Limb (tissue), 2 donors: ENCODE results near the gene GCHFR.

Experiments used
- DNase-seq, 2 donors: peaks; one replicate each; pipeline ENCODE4 v3.0.0-alpha.2; 2016; ENCODE audit errors: extremely low spot score in 2 of 2

Gene GCHFR

DNA sequence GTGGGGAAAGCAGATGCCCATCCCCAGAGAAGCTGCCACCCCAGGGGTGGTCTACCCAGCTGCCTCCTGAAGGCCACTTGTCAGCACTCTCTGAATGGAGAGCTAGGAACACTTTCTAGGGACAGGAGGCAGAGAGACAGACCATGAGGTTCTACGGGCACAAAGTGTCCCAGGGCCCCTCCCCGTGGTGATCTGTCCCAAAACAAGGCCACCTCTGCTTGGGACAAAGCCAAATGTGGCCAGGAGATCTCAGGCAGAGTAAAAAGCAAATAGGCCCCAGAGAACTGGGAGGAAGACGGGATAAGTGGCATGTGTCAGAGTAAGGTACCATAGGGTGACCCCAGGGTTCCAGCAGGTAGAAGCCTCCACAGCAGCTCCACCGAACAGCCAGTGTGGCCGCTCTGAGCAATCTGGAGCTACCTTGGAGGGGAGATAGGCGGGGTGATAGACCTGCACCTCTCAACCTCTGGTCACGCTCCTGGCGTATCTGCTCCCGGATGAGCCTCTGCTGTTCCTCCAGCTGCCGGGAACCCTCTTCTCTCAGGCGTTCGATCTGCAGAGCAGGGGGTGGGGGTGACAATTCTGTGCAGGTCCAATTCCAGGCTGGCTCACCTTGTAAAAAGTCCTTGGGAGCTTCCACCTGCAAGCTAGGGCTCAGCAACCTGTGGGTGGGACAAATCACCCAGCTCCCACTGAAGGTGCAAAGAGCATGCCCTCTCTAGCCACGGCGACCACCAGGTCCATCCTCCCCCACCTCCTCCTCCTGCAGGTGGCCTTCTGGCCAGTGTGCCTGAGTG lies 12.1 kb downstream of the GCHFR start:
- no peak for DNase-seq

DNA sequence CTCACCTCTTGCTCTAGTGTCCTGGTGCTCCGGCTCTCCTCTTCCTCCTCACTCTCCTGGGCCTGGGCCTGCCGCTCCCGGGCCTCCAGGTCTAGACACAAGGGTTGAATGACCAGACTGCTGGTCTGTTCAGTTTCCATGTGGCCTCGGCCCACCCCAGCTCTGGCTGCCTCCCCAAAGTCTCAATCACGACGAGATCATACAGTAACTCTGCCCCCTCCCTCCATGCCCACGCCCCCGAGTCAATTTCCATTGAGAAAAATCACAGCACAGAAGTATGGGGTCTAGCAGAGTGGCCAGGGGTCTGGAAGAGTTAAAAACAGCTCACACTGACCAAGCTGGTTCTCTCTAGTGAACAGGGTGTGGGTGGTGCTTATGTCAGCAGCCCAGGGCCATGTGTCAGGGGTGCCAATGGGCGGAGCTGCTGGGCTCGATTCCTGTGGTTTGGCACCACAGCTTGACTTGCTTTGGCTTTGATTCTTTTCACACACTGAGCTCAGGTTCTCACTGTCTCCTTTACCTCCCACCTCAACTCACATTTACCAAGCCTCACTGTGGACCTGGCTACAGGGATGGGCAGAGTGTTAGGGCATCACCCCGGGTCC lies 12.8 kb downstream of the GCHFR start:
- no peak for DNase-seq

DNA sequence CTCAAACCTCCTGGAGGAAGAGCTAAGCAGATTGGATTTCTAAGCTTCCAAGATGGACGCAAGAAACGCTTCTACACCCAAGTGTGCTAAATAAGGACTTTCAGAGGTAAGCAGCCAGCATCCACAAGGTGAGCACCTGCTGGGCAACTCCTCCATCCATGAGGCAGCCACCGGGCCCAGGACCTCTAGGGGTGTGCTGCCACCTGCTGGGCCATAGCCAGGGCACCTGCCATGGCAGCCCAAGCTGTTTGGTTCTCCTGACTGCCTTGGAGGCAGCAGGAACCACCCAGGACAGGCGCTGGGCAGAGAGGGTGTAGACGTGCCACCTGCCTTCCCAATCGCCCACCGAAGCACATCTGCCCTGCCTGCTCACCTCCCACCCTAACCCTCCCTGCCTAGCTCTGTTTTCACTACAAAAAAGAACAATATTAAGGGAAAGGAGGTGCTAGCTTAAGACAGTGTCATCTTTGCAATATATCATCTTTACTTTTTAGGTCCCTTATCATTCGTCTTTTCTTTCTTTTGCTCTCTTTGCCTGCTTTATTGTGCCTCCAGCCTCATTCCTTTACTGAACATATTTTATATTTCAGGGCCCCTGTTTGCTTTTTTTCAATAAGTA lies 18.9 kb downstream of the GCHFR start:
- peak in 1 of 2 donors; percentile 63 for DNase-seq

DNA sequence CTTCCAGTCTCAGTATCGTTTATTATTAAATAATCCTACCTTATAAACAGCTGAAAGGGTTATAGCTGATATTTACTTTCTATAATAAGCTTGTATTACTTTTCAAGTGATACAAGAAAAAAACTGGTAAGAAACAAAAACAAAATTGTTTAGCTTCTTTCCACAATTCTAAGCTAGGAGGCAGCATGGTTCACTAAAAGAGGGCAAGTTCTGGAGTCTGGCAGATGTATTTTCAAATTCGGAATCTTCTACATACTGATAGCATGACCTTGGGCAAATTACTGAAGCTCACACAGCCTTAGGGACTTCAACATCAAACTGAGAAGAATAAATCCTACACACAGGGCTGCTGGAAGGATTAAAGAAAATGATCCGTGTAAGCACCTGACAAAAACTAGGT lies 21.3 kb downstream of the GCHFR start:
- DNase-seq, result no peak

DNA sequence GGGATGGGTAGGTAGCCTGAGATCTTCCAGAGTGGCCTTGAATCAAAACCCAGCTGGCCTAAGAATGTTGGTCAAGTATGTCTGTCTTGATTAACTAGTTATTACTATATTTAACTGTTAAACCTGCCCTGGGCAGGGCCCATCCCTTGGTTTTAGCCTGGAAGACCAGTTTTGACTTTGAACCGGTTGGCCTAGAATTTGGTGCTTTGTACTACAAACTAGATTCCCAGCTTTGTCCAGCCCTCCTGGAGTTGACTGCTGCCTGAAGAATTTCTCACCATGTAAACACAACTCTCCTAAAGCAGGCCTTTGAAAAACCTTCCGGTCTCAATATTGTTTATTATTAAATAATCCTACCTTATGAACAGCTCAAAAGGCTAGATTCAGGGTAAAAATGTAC lies 21.9 kb downstream of the GCHFR start:
- no peak for DNase-seq

DNA sequence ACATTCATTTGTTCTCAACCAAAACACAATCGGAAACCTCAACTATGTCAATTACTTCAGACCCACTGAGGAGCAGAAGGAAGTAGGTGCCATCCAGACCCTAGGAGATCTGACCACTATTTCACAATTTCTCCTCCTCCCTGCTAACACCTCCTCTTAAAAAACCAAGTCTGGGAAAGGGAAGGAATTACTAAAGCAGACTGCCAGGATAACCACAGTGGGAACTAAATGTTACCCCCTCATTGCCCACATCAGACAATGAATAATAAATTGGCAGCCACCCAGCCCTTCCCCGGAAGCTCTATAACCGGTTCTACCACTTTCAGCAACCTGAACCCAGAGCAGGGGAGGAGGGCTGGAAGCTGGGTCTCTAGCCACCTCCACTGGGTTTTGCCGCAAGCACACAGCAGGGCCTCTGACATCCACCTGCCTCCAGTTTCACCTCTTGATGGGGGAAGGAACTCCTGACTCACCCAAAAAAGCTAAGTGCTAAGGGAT lies 23.5 kb downstream of the GCHFR start:
- DNase-seq, result no peak

DNA sequence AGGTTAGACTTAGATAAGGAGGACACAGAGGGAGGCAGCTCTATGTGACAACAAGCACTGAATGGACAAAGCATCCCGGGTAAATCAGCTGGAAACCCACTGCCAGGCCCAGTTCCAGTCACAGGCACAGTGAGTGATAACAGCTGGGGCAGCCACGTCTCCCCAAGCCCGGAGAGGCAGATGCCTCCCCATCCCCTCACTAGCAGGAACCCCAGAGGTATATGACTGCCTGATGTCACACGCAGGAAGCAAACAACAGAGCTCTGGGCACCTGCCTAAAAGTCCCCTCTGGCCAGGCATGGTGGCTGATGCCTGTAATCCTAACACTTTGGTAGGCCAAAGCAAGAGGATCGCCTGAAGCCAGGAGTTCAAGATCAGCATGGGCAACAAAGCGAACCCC lies 24.1 kb downstream of the GCHFR start:
- DNase-seq, result no peak

DNA sequence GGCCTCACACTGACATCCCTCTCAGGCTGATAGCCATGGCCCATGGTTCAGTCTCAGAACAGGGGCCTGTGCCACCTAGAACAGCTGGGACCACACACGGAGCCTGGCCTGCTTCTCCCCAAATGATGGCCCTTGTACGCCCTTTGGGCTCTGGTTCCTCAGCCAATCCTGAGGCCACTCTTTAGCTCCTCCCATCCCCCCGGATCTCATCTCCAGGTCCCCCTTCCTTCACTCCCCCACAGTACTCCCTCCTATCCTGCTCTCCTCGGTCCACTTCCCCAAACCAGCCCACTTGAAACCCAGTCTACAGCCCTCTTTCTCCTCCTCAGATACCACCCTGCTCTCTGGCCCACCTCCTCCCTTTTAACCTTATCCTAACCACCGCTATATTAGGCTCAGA lies 25.3 kb downstream of the GCHFR start:
- DNase-seq, result no peak

DNA sequence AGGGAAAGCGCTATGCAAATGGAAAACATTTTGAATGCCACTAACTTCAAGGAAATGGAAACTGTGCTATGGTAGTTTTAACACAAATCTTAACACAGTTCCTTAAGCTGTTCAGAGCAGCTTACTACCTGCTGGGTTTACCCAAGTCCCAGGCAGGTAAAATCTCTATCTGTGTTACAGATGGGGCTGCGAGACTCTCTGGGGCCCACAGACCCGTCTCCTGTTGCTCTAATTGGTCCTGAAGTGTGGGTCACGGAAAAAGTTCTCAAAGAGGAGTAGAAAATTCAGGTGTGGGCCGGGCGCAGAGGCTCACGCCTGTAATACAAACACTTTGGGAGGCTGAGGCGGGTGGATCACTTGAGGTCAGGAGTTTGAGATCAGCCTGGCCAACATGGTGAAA lies 26.1 kb downstream of the GCHFR start:
- DNase-seq, result no peak

DNA sequence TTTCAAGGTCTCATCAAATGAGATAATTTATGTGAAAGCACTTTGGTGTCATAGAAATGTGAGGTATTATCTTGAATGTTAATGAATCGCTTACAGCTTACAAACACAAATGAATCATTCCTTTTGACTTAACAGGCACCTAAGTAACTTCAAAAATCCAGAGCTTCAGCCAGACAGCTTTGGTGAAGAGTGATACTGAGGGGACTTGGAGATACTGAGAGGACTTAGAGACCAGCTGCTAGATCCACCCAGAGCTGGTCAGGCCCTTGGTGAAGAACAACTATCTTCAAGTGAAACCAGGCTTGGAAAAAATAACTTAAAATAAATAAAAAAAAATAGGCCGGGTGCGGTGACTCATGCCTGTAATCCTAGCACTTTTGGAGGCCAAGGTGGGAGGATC lies 26.9 kb downstream of the GCHFR start:
- DNase-seq, result no peak

DNA sequence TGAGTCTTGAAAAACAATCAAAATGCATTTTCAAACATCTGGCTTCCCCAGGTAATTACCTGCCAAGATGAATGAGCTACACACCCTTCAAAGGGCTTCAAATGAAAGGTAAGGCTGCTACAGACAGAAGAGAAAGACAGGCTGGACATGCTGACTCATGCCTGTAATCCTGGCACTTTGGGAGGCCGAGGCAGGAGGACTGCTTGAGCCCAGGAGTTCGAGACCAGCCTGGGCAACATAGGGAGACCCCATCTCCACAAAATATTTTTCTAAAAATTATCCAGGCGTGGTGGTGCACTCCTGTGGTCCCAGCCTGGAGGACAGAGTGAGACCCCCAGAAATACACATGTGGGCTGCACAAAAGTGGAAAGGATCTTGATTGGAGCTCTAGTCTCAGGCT lies 28.5 kb downstream of the GCHFR start:
- DNase-seq, result no peak

DNA sequence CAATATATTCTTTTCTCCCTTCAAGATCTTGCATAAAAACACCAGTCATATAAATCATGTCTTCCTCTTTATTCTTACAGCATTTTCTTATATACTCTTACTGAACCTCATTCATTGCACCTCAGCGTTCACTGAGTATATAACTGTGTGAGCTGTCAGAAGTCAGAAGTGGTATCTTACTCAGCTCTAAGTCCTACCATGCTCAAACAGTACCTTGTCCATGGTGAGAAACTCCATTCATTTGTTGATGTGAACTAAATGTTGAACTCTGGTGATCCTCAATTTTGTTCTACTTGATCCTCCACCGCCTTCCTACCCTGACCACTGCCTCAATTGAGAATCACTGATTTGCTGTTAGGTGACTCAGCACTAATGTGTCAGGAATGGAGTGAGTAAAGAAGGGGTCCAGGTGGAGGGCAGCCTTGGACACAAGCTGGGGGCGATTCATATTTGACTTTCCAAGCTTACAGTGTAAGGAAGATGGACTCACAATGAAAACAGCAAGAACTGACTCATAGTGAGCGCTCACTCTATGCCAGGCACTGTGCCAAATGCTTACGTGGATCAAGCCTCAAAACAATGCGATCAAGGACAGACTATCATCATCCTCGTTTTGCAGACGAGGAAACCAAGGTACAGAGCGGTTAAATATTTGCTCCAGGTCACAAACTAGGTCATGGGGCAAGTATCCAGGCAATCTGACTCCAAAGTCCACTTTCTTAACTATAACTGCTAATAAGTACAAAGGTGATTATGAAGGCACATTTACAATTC lies 29.5 kb downstream of the GCHFR start:
- no peak for DNase-seq

DNA sequence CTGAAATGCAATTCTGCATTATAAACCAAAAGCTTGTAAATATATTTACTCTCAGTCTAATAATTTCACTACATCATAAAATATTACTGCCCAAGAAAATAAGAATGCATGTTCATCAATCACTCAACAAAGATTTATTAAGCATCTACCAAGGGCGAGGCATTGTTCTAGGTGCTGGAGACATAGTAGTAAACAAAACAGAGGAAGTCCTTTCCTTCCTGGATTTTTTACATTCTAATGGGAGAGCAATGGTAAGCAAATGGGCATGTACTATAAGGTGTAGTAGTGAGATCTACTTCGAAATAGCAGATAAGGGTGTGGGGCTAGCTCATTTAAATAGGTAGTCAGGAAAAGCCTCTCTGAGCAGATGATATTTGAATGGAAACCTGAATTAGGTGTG lies 32.2 kb downstream of the GCHFR start:
- DNase-seq, result no peak

DNA sequence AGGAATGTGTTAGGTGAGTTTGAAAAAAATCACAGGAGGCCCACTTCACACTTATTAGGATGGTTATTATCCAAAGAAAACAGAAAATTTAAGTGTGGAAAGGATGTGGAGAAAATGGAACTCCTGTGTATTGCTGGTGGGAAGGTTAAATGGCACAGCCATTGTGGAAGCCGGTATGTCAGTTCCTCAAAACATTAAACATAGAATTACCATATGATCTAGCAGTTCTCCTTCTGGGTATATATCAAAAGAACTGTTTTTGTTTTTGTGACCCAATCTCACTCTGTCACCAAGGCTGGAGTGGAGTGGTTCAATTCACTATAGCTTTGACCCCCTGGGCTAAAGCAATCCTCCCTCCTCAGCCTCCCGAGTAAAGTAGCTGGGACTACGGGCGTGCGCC lies 32.6 kb downstream of the GCHFR start:
- DNase-seq, result no peak

DNA sequence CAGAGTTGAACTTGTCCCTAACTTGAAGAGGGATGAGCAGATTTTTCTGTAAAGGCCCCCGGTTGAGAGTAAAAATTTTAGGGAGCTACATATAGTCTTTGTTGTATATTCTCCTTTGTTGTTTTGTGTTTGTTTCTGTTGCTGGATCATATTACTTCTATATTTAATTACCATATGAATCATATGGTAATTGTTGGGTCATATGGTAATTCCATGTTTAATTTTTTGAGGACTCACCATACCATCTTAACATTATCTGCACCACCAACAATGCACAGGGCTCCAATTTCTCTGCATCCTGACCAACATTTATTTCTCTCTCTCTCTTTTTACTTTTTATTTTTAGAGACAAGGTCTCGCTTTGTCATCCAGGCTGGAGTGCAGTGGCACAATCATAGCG lies 35.7 kb downstream of the GCHFR start:
- no peak for DNase-seq

DNA sequence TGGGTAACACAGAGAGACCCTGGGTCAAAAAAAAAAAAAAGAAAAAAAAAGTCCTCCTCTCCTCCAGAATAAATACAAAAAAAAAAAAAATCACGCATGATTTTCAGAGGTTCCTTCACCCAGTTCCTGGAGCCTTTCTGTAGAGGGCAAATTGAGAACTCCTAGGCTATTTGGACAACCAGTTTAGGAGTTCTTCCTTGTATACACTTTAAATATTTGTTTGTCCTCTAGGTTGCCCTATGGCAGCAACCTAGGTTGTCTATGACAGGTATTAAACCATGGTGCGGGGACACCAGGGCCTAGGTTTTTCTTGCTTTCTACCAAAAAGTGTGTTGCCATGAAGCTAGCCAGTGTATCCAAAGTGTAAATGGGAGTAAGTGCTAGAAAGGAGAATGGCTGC lies 39.2 kb downstream of the GCHFR start:
- DNase-seq, result no peak

DNA sequence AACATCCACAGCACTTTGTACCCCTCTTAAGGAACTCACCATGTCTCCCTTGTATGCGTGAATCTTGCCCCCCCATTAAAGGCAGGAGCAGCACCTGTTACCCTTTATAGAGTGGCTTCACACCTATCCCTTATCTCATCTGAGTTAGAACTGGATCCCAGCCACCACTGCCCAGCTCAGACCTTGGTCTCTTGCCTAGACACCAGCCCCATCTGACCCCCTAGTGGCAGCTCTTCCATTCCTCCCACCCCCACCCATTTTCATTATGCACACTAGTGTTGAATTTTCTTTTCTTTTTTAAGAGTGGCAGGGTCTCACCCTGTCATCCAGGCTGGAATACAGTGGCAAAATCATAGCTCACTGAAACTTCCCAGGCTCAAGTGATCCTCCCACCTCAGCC lies 39.8 kb downstream of the GCHFR start:
- DNase-seq, result no peak

DNA sequence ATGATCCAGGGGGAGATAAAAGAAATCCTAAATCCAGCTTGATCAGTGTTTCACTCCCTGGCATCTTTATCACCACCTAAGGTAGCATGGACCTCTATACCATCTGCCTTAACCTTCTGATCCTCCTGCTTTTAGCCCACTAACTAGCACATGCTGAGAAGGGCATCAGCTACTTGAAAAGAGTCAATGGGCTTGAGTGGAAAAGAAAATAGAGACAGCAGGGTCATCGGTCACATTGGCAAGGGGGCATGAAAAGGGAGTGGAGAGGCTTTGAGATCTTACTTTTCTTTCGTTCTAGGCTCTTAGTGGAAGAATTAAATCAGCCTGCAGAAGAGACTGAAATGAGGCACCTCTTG lies 42.8 kb downstream of the GCHFR start:
- no peak for DNase-seq

DNA sequence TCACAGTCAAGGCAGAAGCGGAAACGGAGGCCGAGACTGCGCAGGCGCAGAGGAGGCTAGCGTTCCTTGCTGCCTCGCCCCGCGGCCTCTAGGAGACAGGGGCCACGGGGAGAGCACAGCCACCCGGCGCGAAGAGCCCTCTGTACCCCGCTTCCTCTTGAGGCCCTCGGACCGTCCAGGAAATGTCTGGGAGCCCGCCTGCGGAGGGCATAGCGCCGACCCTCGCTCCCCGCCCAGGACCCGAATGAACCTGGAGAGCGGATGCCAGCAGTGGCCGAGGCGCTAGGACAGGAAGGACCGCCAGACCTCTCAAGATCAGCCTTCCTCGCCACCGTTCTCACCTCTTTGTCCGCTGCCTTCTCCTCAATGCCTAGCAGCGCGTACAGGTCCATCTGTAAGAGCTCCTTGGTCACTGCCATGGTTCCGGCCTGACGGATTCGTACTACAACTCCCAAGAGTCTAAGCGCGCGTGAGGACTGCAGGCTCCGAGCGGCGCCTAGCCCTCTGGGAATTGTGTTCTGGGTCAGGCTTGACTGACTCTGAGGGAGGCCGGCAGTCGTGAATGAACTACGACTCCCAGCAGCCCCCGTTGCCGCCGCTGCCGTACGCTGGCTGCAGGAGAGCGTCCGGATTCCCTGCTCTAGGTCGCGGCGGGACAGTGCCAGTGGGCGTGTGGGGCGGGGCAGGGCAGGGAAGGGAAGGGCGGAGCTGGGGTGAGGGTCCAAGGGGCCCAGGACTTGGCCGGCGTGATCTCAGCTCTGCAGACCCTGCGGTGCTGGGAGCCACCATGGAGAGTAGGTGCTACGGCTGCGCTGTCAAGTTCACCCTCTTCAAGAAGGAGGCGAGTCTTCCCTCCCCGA lies 43.4 kb downstream of the GCHFR start, which contains the start of the genes DNAJC17 and ZFYVE19:
DNAJC17 (minus strand) TSS at position 446 of the 860 bp plus-strand sequence; CDS start at position 419, 27 bp downstream.
ZFYVE19 (plus strand) TSS at position 62 of the 860 bp plus-strand sequence; CDS start at position 563, 501 bp downstream.
- peak; percentile 96 to 100 for DNase-seq

DNA sequence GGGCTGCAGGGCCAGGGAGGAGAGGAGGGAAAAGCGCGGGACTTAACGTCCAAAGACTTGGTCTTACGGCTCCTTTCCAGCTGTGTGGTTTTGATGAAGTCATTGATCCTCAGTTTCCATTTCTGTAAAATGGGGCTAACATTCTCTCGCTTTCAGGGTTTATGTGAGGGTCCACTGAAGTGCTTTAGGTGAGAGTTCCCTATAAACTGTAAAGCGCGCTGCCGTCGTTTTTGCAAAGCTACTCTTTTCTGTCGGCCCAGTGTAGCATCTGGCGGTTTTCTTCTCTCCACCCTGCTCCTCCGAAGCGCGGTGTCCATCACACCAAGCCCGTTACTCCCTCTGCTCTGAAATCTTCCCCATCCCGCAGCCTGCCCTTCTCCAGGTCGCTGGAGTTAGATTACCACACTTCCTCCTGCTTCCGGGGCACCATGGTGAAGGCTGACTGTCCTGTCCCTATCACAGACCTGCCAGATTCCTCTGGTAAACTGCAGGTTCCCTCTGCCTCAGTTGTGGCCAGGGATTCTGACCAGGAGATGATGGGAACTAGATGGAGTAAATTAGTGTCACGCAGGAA lies 44.1 kb downstream of the GCHFR start:
- no peak for DNase-seq
